GM12878 (cell line): ENCODE results near the gene PHGDH. TPM values are rescaled to one million over a fixed set of nuclear protein-coding genes. Genes with fewer than 3 reads are reported as not detected.
A peak's percentile ranks its signal among the peaks of the same experiment; 100 is the strongest.

Experiments
- ATAC-seq: fragments of 200-7000 bp; cut with Tn5 transposase; 3 replicates; pipeline ENCODE4 v1.9.1; 2020; ENCODE audit warnings: mild to moderate bottlenecking, moderate library complexity
- BruUV-seq: library from RNA; stranded (reverse); fragments of 400-500 nt; replicated peaks from 2 replicates; lab custom pipeline; 2021; lab: Mats Ljungman, UMichigan
- CTCF ChIA-PET: fragments of 300-600 bp; sonication (Branson Sonifier 250); formaldehyde crosslinking; extraction: SDS; loops from one replicate; lab custom pipeline; 2021; ENCODE audit warnings: inconsistent platforms; lab: Yijun Ruan, JAX
- POLR2A ChIA-PET: fragments of 350-600 bp; formaldehyde crosslinking; extraction: SDS; loops from one replicate; lab custom pipeline; 2021; ENCODE audit warnings: inconsistent platforms; lab: Charles Lee
- RAD21 ChIA-PET: fragments of 300-600 bp; sonication (Branson Sonifier 250); formaldehyde crosslinking; loops from one replicate; lab custom pipeline; 2023; ENCODE audit warnings: antibody characterized with exemption; ENCODE audit not compliant: unreplicated experiment; lab: Charles Lee
- SMC1A ChIA-PET: fragments of 300-600 bp; sonication (Branson Sonifier 250); formaldehyde crosslinking; loops from one replicate; lab custom pipeline; 2023; ENCODE audit not compliant: unreplicated experiment, uncharacterized antibody; lab: Charles Lee
- DNase-seq: peaks from one replicate; pipeline ENCODE4 v3.0.0-alpha.2; 2011; ENCODE audit warnings: low read depth, low spot score
- FAIRE-seq: peaks from 3 replicates; lab custom pipeline; 2011; peaks lifted over from hg19 to GRCh38; lab: Jason Lieb, UNC
- H2AFZ ChIP-seq: 2 replicates; pipeline ENCODE4 v1.6.0; 2011; ENCODE audit warnings: low read depth, low read length, control low read depth; ENCODE audit not compliant: control insufficient read depth
- H3K27ac ChIP-seq: 2 replicates; pipeline ENCODE4 v1.5.1; 2011; ENCODE audit warnings: control low read depth; ENCODE audit not compliant: control insufficient read depth, insufficient read depth
- H3K27me3 ChIP-seq, 2 experiments: replicated peaks in 1 of 2; 2 replicates each; pipeline versions ENCODE4 v1.6.0 to v1.6.1; 2011; ENCODE audit warnings: low read length in 1 of 2; ENCODE audit not compliant: control insufficient read depth in 2 of 2, insufficient read depth in 2 of 2
- H3K36me3 ChIP-seq, 2 experiments: 2 replicates each; pipeline ENCODE4 v1.5.1; 2011; ENCODE audit warnings: low read length in 1 of 2; ENCODE audit not compliant: control insufficient read depth in 2 of 2, insufficient read depth in 2 of 2
- H3K4me1 ChIP-seq: 2 replicates; pipeline ENCODE4 v1.6.1; 2011; ENCODE audit warnings: mild to moderate bottlenecking, low read length, moderate library complexity, mixed read lengths; ENCODE audit not compliant: control insufficient read depth, insufficient read depth
- H3K4me2 ChIP-seq: 2 replicates; pipeline ENCODE4 v1.6.0; 2011; ENCODE audit warnings: control low read depth; ENCODE audit not compliant: control insufficient read depth, insufficient read depth
- H3K4me3 ChIP-seq: fragments of 200-600 bp; sonication (generic); 2 replicates; pipeline ENCODE4 v1.5.1; 2016
- H3K79me2 ChIP-seq: 2 replicates; pipeline ENCODE4 v1.6.0; 2011; ENCODE audit warnings: low read length; ENCODE audit not compliant: control insufficient read depth, insufficient read depth
- H3K9ac ChIP-seq: 2 replicates; pipeline ENCODE4 v1.8.0; 2011; ENCODE audit warnings: low read length, control low read depth, mixed read lengths; ENCODE audit not compliant: control insufficient read depth, insufficient read depth
- H3K9me3 ChIP-seq: replicated peaks from 3 replicates; pipeline ENCODE4 v1.5.1; 2011; ENCODE audit warnings: mild to moderate bottlenecking, low read length; ENCODE audit not compliant: control insufficient read depth, insufficient read depth
- H4K20me1 ChIP-seq: 2 replicates; pipeline ENCODE4 v1.6.0; 2011; ENCODE audit not compliant: control insufficient read depth, insufficient read depth
- CHD4 ChIP-seq: fragments of 200-600 bp; sonication (generic); IDR thresholded peaks from 2 replicates; pipeline ENCODE4 v1.6.1; 2016; ENCODE audit warnings: mild to moderate bottlenecking
- EZH2 ChIP-seq: IDR thresholded peaks from 2 replicates; pipeline ENCODE4 v1.6.1; 2012; ENCODE audit warnings: low read depth, mild to moderate bottlenecking, control low read depth, inconsistent platforms, low read length, borderline replicate concordance; ENCODE audit not compliant: control insufficient read depth
- HDAC6 ChIP-seq: fragments of 200-600 bp; sonication (generic); IDR thresholded peaks from one replicate; pipeline ENCODE4 v1.8.0; 2017; ENCODE audit warnings: antibody characterized with exemption; ENCODE audit not compliant: unreplicated experiment
- IKZF2 ChIP-seq, 2 experiments: fragments of 450-650 bp; IDR thresholded peaks; 2 replicates each; pipeline ENCODE4 v1.6.1; 2017; ENCODE audit warnings: mild to moderate bottlenecking in 2 of 2, moderate library complexity in 2 of 2
- MLLT1 ChIP-seq: fragments of 450-650 bp; IDR thresholded peaks from 2 replicates; pipeline ENCODE4 v1.6.1; 2016; ENCODE audit warnings: mild to moderate bottlenecking
- MTA2 ChIP-seq: fragments of 450-650 bp; IDR thresholded peaks from 2 replicates; pipeline ENCODE4 v1.6.1; 2016; ENCODE audit warnings: low read depth, mild to moderate bottlenecking, moderate library complexity
- POLR2AphosphoS5 ChIP-seq: IDR thresholded peaks from 2 replicates; pipeline ENCODE4 v1.6.1; 2011; ENCODE audit warnings: mild to moderate bottlenecking, low read length, inconsistent platforms
- RCOR1 ChIP-seq: conservative IDR thresholded peaks from 2 replicates; pipeline ENCODE4 v1.6.1; 2012; ENCODE audit warnings: low read depth, low read length, improper control_type of control experiment
- WRNIP1 ChIP-seq: IDR thresholded peaks from 2 replicates; pipeline ENCODE4 v1.6.1; 2011; ENCODE audit warnings: low read depth, low read length, improper control_type of control experiment, borderline replicate concordance
- ZBTB11 ChIP-seq: fragments of 450-650 bp; formaldehyde crosslinking; IDR thresholded peaks from 2 replicates; pipeline ENCODE4 v1.5.0; 2022; ENCODE audit warnings: mild to moderate bottlenecking, missing genetic modification characterization
- WGBS: methylation state at CpG from one replicate; pipeline ENCODE4 v1.1.6; 2016; ENCODE audit warnings: low lambda C conversion rate; ENCODE audit not compliant: insufficient replicate concordance, insufficient coverage; ENCODE audit errors: missing lambda C conversion rate; 5-methylcytosine and 5-hydroxymethylcytosine counted together
- in situ Hi-C: fragments of 300-500 bp; cut with MboI; formaldehyde crosslinking; loops from 9 replicates; pipeline ENCODE4 v1.14.3; 2018; ENCODE audit warnings: mixed read lengths
- intact Hi-C: fragments of 100-400 bp; cut with micrococcal nuclease; formaldehyde crosslinking; loops from one replicate; pipeline ENCODE4 v1.14.2; 2022; ENCODE audit not compliant: unreplicated experiment
- polyA plus RNA-seq, 11 experiments: library from polyadenylated mRNA; depleted of rRNA in 4 of 11; unstranded in 6 of 11; stranded (reverse) in 5 of 11; fragments of >200 nt; fragmentation: Nextera tagmentation in 4 of 11; fragmentation: Illumina TruSeq in 1 of 11; extraction: Ambion mirVana in 4 of 11; extraction: Trizol in 1 of 11; gene quantifications; 1 replicate in 1 of 11; 2 replicates in 10 of 11; pipeline versions ENCODE4 v1.2.1 to v1.2.3, GENCODE V29; 2011 to 2016; ENCODE audit warnings: inconsistent platforms in 2 of 11, missing spikeins in 2 of 11, low read depth in 1 of 11
- total RNA-seq, 4 experiments: library from RNA; depleted of rRNA in 3 of 4; stranded (reverse); fragments of >200 nt in 3 of 4; fragmentation: Illumina TruSeq in 1 of 4; extraction: Trizol in 1 of 4; gene quantifications; 2 replicates each; pipeline versions ENCODE4 v1.2.1 to v1.2.3, GENCODE V29; 2013 to 2021
- TF ChIP-seq, protein P1 (sequence below): IDR thresholded peaks from 2 replicates; pipeline ENCODE4 v1.6.1; 2011; ENCODE audit warnings: low read depth, mild to moderate bottlenecking, low read length, moderate library complexity, borderline replicate concordance; ENCODE audit errors: extremely low read depth
- TF ChIP-seq, protein P2 (sequence below): fragments of 150-350 bp; IDR thresholded peaks from 2 replicates; pipeline ENCODE4 v1.6.1; 2016; ENCODE audit warnings: low read depth, low read length

Gene PHGDH
- total and polyA plus RNA-seq, 10 of the 15 experiments (the other 5 are each of a cell fraction or from before 2014, with no cell fraction given) = 3.9 to 47.8 (median 25.9) TPM

DNA sequence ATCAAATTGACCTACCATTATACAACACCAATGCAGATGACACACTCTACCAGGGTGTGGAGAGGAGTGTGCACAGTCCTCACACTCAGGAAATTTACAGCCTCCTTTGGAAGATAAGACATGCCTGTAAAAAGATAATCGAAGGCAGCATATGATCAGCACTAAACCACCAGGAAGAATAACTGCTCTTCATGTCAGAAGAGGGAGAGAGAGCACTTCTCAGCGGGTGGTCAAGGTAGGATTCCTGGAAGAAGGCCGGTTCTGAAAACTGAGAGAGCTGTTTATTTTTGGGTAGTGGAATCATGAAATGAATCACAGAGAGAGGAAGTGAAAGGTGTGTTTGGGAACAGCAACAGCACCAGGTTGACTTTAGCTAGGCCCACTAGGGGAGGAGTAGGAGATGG lies 49.7 kb upstream of the PHGDH start:
- peak; percentile 93 for FAIRE-seq
- peak; percentile 76 for ATAC-seq
- CTCF ChIA-PET = interaction anchor here (1.1 to 10.2 kb wide), 14 partner anchors 8 to 289 kb away, joined by 3 to 202 read pairs (median 6); partner anchors contain the start of gene ZNF697
- no peaks in the 10 kb centered on the region for H3K36me3 ChIP-seq
- RAD21 ChIA-PET = interaction anchor here (0.7 to 5.2 kb wide), 12 partner anchors 9 to 746 kb away, joined by 3 to 74 read pairs (median 6); partner anchors contain the start of gene ZNF697
- H3K27ac ChIP-seq = peak overlapping the region; percentile 61
- DNase-seq = peak; percentile 52
- SMC1A ChIA-PET = interaction anchor here (0.5 to 11.2 kb wide), 16 partner anchors 11 to 1900 kb away, joined by 3 to 163 read pairs (median 6); partner anchors contain the start of gene ZNF697
- H4K20me1 ChIP-seq = no peaks in the 10 kb centered on the region
- peak overlapping the region; percentile 71 for H3K4me2 ChIP-seq
- in situ Hi-C loops = loop anchor here (5.0 kb wide), 1 partner anchor 35 kb away; no protein-coding TSS in a partner anchor
- no peaks in the 10 kb centered on the region for H3K79me2 ChIP-seq
- no peak overlapping the region; the same call in 1 of the 2 replicates for H2AFZ ChIP-seq
- POLR2A ChIA-PET = interaction anchor here (0.8 to 2.5 kb wide), 7 partner anchors 9 to 51 kb away, joined by 3 to 13 read pairs (median 3); partner anchors contain the start of gene ZNF697
- no peaks in the 10 kb centered on the region; a peak in 1 of 4 replicates for H3K27me3 ChIP-seq
- no peak overlapping the region for H3K9ac ChIP-seq
- peak overlapping the region; percentile 15; the same call in 1 of the 2 replicates for H3K4me3 ChIP-seq
- H3K9me3 ChIP-seq = no peaks in the 10 kb centered on the region
- peaks cover 23% of the 10 kb centered on the region for H3K4me1 ChIP-seq
- 0% methylated on average over 3 of the region's 3 CpGs for WGBS
- no TSS peak for BruUV-seq
- intact Hi-C loops = loop anchor here (2.0 kb wide), 2 partner anchors 13 to 289 kb away; partner anchors contain the start of gene ZNF697
- TF ChIP-seq HDAC6 (no peak), MLLT1 (no peak), POLR2AphosphoS5 (no peak), RCOR1 (0 out of 2 replicates have a peak, but pooled peaks have one; percentile 76), EZH2 (no peak), WRNIP1 (no peak), IKZF2 (IDR thresholded peaks at IDR 0.05) (peak; percentile 99), CHD4 (no peak), MTA2 (peak; percentile 76), ZBTB11 (no peak)
- TF ChIP-seq, protein P1, sequence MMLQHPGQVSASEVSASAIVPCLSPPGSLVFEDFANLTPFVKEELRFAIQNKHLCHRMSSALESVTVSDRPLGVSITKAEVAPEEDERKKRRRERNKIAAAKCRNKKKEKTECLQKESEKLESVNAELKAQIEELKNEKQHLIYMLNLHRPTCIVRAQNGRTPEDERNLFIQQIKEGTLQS = no peak
- TF ChIP-seq, protein P2, sequence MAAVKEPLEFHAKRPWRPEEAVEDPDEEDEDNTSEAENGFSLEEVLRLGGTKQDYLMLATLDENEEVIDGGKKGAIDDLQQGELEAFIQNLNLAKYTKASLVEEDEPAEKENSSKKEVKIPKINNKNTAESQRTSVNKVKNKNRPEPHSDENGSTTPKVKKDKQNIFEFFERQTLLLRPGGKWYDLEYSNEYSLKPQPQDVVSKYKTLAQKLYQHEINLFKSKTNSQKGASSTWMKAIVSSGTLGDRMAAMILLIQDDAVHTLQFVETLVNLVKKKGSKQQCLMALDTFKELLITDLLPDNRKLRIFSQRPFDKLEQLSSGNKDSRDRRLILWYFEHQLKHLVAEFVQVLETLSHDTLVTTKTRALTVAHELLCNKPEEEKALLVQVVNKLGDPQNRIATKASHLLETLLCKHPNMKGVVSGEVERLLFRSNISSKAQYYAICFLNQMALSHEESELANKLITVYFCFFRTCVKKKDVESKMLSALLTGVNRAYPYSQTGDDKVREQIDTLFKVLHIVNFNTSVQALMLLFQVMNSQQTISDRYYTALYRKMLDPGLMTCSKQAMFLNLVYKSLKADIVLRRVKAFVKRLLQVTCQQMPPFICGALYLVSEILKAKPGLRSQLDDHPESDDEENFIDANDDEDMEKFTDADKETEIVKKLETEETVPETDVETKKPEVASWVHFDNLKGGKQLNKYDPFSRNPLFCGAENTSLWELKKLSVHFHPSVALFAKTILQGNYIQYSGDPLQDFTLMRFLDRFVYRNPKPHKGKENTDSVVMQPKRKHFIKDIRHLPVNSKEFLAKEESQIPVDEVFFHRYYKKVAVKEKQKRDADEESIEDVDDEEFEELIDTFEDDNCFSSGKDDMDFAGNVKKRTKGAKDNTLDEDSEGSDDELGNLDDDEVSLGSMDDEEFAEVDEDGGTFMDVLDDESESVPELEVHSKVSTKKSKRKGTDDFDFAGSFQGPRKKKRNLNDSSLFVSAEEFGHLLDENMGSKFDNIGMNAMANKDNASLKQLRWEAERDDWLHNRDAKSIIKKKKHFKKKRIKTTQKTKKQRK = no peak
